GM12872 (cell line): ENCODE measurements around the gene ANTXR1.

Source experiments
- TF ChIP-seq, protein P1 (sequence below): IDR thresholded peaks from 3 replicates; pipeline ENCODE4 v1.5.1; 2011; ENCODE audit warnings: low read depth, mild to moderate bottlenecking, low read length, moderate library complexity; ENCODE audit not compliant: insufficient read depth

Gene ANTXR1

DNA sequence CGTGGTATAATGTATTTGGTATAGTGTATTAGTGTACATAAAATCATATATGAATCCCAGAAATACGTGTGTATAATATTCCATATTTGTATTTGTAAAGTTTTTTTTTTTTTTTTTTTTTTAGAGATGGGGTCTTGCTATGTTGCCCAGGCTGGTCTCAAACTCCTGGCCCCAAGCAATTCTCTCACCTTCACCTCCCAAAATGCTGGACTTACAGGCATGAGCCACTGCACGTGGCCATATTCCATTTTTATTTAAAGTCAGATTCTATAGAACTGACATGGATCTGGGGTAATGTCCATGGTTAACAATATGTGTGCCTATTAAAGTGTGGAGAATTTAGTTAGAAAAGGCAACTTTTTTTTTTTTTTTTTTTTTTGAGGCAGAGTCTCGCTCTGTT, 71.5 kb downstream of the ANTXR1 start:
- TF ChIP-seq, protein P1, sequence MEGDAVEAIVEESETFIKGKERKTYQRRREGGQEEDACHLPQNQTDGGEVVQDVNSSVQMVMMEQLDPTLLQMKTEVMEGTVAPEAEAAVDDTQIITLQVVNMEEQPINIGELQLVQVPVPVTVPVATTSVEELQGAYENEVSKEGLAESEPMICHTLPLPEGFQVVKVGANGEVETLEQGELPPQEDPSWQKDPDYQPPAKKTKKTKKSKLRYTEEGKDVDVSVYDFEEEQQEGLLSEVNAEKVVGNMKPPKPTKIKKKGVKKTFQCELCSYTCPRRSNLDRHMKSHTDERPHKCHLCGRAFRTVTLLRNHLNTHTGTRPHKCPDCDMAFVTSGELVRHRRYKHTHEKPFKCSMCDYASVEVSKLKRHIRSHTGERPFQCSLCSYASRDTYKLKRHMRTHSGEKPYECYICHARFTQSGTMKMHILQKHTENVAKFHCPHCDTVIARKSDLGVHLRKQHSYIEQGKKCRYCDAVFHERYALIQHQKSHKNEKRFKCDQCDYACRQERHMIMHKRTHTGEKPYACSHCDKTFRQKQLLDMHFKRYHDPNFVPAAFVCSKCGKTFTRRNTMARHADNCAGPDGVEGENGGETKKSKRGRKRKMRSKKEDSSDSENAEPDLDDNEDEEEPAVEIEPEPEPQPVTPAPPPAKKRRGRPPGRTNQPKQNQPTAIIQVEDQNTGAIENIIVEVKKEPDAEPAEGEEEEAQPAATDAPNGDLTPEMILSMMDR, result no peak

DNA sequence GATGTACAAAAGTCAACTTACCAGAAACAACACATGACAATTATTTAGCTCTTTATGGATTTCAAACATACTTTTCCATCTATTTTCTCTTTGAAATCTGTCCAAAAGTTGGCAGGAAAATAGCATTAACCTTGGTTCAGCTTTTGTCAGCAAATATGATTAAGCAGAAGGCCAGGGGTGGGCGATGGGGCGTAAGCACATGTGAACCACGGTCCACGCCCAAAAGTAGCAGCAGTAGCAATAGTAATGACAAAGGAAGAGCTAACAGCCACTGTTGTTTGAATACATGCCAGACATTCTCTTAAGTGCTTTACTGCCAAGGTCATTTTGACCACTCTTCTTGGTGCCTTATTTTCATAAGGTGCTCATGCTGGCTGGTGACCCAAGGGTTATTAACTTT, 73.5 kb downstream of the ANTXR1 start:
- TF ChIP-seq, protein P1, result no peak

DNA sequence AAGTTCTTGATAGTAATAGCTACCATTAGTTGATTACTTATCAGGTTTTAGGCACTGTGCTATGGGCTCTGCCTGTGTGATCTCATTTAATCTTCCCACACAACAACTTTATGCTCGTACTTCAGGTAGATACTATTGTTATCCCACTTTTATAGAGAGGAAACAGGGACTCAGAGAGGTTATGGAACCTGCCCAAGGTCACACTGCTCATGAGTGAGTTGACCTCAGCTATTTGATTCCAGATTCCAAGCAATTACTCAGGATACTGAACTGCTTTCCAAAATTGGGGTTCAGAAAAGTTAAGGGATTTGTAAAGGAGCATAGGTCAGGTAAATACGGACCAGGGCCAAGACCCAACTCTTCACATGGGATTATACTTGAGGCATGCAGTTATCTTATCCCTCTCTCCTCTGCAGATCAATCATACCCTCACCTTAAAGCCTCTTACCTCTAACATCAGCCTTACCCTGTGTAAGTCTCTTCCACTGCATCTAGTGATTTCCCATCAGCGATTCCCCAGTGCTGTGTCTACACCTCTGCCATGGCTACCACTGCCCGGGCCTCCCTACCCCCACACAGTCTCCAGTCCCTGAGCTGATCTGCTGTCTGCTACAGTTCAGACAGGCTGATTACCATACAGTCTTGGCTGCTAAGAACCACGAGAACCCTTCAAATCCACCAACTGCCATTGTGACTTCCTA, 74.4 kb downstream of the ANTXR1 start:
- TF ChIP-seq, protein P1, result no peak

DNA sequence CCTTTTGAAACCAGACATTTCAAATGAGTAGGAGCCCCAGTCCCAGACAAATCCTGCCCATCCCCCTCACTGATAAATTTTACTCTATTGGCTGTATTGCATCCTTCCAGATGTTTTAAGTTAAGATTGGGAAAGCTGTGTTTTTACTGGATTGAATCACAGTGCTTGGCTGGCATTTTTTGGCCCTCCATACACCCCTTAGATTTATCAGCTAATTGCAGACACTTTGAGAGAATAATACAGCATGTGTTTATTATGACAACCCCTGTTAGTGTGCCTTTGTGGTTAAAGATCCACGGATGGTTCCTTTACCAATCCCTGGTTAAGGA, 74.9 kb downstream of the ANTXR1 start:
- TF ChIP-seq, protein P1, result no peak

DNA sequence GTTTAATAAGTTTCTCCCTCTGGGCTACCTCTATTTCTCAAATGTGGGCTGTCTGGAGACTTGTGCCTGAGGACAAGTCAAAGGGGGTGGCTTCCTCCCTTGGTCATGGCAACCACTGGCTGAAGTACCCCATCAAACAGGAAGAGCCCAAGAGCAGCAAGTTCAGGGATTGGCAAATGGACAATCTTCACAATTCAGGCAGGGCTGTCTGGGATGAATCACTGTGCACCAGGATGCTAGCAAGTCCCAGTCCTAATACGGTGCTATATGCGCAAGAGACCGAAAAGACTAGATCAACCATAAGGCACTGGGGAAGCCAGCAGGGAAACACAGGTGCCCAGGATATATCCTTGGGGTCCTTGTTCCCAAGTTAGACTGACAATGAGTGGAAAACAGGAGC, 75.5 kb downstream of the ANTXR1 start:
- TF ChIP-seq, protein P1, result no peak

DNA sequence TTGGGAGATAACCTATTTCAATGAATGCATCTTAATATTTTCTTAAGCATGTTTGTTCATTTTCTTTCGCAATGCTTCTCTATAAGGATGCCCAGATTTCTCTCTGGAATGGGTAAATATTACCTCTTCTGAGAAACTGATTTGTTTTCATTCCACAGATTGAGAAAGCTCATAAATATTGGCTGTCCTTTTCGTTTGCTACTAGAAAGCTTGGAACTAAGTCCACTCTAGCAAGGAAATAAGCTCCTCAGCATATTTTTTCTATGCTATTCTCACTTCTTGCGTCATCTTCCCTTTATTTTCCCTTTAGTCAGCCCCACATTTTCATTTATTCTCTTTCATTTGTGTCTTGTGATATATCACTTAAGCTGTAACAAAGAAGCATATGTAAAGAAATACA, 76.3 kb downstream of the ANTXR1 start:
- TF ChIP-seq, protein P1, result no peak

DNA sequence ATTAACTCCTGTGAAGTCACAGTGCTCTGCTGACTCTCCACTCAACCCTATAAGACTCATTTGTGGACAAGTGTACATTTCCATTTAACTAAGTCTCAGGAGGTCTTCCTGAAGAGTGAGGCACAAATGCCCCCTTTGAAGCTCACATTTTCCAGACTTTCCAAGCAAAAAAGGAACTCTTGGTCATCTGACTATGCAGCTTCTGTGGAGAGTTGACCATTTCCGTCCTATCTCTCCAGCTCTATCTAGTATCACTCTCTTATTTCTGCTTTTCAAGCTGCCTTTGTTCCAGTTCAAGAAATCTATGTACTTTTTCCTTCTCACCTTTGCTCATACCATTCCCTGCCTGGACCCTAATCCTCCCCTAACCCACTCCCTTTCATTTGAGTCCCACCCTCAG, 77.0 kb downstream of the ANTXR1 start:
- TF ChIP-seq, protein P1, result no peak
